ENCODE measurements around the gene MYADML2.
"Not testable (repeated sequence)": the region's sequence is repeated elsewhere in the genome, so short reads cannot be mapped to it uniquely, and the experiment has no call there.

The MYADML2 gene

GRCh38 chr17:81958633-81959342 lies 11.8 kb upstream of the MYADML2 start:
- DNase-seq, result no peak

GRCh38 chr17:81957691-81958432 lies 10.8 kb upstream of the MYADML2 start:
- no peak for DNase-seq

- no peak for DNase-seq
Observed at GRCh38 chr17:81956607-81957589, 9.9 kb upstream of the MYADML2 start.

- DNase-seq, result no peak
Observed at GRCh38 chr17:81955756-81956544, 8.9 kb upstream of the MYADML2 start.

DNA sequence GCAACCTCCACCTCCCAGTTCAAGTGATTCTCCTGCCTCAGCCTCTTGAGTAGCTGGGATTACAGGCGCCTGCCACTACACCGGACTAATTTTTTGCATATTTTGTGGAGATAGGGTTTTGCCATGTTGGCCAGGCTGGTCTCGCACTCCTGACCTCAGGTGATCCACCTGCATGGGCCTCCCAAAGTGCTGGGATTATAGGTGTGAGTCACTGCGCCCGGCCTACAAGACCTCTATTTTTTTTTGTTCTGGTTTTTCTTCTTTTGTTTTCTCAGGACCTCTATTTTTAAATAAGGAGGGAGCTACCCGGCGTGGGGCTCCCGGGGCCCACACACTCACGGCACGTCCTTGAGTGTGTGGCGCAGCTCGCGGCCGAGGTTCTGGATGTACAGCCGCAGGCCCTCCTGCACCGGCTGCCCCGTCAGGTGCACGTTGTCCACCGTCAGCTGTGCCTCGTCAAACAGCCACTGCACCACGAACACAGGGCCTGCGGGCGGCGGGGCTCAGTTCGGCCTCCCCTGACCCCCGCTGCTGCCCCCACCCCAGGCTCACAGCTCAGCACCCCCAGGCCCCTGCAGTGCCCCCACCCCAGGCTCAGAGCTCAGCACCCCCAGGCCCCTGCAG lies 8.1 kb upstream of the MYADML2 start:
- no peak for DNase-seq

DNA sequence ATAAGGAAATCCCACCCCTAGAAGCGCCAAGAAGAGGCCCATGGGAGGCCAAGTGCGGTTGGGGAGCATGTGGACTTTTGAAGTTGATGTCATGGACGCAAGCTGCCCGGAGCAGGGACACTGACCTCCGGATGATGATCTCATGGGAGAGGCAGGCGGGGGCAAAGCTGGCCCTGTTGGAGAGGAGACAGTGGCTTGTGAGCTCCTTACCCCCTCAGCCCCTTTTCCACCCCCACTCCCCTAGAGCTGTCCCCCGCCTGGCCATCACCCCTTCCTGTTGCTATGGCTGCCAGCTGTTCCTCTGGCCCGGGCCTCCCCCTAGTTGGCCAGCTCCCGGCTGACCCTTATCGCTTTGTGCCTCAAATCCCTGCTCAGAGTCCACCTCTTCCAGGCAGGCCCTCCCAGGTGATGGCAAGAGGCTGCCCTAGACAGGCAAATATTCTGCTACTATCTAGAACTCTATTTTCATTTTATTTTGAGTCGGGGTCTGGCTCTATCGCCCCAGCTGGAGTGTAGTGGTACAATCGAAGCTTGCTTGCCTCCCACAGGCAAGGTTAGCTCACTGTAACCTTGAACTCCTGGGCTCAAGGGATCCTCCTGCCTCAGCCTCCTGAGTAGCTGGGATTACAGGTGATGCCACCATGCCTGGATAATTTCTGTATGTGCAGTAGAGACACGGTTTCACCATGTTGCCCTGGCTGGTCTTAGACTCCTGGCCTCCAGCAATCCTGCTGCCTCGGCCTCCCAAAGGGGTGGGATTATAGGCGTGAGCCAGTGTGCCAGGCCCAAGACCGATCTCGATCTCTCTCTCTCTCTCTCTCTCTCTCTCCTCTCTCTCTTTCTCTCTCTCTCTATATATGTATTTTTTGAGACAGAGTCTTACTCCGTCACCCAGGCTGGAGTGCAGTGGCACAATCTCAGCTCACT lies 7.4 kb upstream of the MYADML2 start:
- no peak for DNase-seq

DNA sequence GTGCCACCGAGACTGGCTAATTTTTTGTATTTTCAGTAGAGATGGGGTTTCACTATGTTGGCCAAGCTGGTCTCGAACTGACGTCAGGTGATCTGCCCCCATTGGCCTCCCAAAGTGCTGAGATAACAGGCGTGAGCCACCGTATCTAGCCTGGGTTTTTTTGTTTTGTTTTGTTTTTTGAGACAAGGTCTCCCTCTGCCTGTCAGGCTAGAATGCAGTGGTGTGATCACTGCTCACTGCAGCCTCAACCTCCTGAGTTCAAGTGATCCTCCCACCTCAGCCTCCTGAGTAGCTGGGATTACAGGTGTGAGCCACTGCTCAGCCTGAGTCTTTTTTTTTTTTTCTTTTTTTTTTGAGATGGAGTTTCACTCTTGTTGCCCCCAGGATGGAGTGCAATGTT lies 6.4 kb upstream of the MYADML2 start:
- DNase-seq, result not testable (repeated sequence)

DNA sequence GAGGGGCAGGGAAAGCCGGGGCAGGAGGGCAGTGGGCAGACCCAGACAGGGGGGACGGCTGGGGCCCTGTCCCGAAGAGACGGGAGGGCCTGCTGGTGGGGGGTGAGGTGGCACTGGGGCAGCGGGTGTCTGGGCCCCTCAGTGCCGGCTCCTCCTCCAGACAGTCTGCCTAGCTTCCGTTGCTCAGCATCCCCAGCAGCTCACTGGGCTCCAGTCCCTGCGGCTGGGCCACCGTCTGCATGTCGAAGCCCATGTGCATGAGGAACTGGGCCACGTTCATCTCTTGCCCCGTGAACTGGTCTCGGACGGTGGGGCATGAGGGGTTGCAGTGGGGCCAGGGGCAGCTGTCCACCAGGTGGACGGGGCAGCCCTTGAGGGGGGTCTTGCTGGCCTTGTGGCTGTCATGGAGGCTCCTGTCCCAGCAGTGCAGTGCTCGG lies 5.8 kb upstream of the MYADML2 start:
- no peak for DNase-seq

DNA sequence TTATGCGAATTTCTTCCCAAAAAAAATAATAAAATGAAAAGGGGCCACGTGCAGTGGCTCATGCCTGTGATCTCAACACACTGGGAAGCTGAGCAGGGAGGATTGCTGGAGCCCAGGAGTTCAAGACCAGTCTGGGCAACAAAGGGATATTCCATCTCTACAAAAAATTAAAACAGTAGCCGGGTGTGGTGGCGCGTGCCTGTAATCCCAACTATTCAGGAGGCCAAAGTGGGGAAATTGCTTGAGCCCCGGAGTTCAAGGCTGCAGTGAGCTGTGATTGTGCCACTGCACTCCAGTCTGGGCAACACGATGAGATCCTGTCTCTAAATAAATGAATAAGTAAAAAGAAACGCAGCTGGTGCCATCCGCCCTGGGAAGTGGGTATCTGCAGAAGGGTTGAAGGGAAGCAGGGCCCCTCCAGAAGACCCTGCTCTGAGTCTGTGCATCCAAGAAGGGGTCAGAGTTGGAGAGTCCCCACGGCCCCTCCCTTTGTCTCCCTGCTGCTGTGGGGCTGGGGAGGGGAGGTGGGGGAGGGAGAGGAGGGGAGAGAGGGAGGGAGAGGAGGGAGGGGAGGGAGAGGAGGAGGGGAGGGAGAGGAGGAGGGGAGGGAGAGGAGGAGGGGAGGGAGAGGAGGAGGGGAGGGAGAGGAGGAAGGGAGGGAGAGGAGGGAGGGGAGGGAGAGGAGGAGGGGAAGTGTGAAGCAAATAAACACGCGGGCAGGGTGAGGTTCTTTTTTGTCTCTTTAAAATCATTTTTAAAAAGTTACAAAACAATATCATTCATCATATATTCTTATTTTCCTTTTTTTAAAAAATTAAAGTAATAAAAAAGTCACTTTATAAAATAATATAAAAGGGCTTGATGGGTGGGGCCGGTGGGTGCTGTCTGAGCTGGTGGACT lies 5.0 kb upstream of the MYADML2 start:
- no peak for DNase-seq

DNA sequence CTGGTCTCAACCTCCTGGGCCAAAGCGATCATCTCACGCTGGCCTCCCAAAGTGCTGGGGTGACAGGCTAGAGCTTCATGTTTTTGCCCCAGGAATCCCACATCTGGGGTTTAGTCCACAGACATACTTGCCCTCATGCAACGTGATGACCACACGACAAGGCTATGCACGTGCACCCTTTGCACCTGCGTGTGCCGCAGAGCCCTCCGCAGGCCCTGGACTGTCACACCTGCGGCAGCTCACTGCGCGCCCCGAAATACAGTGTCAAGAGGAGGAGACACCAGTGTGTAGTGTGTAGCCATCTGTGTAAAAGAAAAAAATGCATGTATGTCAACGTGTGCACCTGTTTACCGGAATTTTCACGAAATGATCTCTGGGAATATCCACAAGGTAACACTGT lies 3.5 kb upstream of the MYADML2 start:
- DNase-seq, result no peak

DNA sequence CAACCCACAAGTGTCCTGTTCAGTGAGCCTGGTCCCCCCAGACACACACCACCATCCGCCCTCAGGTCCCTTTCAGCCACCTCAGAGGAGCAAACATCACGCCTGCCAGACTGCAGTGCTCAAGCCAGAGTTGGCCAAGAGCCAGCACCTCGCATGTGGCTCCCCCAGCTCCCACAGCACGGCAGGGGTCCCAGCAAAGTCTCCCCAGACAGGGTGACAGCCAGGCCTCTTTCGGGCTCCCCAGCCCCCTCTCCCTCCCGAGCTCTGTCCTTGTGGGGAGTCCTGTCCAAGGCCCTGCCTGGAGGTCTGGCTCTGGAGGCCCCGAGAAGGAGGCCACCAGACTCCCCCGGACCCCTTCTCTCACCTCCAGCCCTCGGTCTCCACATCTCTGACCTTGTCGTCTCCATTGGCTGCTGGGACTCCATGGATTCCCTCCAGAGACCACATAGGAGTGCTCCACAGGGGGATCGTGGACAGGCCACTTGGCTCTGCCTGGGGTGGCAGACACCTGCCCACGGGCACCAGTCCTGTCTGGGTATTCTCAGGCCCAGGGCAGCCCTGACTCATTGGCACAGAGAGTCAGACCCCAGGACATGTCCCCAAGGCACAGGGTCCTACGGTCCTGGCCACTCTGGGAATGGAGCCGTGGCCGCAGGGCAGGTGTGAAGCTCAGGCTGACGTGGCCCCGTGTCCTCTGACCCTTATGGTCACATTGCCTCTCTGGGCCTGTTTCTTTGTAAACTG lies 1.8 kb upstream of the MYADML2 start:
- DNase-seq, result no peak

DNA sequence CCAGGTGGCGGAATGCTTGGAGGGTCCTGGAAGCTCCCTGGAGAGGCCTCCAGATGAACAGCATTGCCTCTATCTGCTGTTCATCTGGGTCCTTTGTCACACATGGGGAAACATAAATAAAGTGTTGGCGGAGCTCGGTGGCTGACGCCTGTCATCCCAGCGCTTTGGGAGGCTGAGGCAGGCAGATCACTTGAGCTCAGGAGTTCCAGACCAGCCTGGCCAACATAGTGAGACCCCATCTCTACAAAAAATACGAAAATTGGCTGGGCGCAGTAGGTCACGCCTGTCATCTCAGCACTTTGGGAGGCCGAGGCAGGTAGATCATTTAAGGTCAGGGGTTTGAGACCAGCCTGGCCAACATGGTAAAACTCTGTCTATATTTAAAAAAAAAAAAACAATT lies 2.2 kb downstream of the MYADML2 start:
- no peak for DNase-seq

DNA sequence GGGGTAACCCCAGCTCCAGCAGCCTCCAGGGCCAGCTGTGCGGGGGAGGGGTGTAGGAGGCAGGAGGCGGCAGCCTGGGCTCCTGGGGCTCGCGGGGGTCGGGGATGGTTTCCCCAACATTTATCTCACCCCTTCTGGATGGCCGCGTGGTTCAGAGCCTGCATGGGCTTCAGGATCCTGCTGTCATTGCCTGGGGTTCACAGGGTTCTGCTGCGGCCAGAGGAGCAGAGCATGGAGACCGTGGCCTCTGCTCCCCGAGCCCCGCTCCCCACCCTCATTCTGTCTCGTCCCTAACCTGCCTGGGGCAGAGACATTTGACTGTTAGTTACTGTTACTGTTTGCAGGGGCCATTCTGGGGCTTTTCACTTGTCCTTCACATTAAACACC lies 4.9 kb downstream of the MYADML2 start:
- DNase-seq, result no peak

DNA sequence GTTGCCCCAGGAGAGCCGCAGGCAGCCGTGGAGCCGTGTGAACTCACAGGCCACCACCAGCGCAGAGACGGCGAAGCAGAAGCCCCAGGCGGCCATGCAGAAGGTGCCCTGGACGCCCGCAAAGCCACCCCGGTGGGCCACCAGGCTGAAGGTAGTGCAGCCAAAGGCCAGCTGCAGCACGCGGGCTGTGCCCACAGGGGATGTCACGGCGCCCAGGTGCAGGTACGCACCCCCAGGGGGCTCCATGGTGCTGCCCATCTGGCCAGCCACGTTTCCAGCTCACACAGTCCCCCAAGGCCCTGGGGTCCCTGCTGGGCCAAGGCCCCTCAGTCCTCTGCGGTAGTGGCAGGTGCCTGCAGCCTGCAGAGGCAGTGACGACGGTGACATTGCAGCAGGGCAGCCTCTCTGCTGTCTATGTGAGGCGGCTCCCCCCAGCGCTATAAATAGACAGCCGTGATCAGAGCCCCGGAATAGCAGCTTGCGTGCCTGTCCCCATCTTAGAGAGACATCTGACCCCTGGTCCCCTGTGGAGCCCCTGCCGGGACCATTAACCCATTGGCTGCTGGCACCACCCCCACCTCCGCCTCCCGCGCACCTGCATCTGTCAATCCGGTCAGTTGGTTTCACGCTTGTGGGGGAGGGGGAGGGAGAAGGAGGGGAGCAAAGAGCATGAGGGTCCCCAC lies 5.4 kb downstream of the MYADML2 start:
- no peak for DNase-seq

- DNase-seq, result no peak
Observed at GRCh38 chr17:81940538-81941483, 6.2 kb downstream of the MYADML2 start.

GRCh38 chr17:81939881-81940385 lies 7.1 kb downstream of the MYADML2 start:
- no peak for DNase-seq

GRCh38 chr17:81939218-81939617 lies 7.8 kb downstream of the MYADML2 start:
- no peak for DNase-seq
